ENCODE results near the gene PRL.

- no peak for TF ChIP-seq CTCF (IDR thresholded peaks at IDR 0.05)
- no peak for TF ChIP-seq POLR2A (IDR thresholded peaks at IDR 0.05; ENCODE audit: low read depth)
Measured at GRCh38 chr6:22294301-22294700, 2.5 kb downstream of the PRL start.
